ENCODE measurements around the gene GNB3.

DNA sequence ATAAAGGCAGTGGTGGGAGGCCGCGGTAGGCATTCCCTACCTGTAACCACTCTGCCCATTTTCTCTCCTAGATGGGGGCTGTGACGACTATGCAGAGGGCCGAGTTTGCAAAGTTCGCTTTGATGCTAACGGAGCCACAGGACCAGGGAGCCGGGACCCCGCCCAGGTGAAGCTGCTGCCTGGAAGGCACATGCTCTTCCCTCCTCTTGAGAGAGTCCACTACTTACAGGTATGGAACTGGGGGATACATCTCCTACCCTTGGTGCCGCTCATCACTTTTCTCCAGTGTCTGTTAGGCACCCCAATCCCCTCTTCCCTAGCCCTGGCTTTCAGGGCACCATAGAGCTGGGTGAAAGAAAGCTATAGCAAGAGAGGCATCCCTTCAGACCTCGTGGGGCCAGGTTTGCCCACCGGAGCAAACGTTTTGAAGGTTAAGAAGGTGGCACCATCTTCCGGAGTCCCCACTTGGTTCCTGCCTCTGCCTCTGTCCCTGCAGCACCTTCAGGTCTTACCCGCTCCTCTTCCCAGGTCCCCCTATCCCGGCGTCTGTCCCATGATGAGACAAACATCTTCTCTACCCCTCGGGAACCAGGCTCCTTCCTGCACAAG, 14.5 kb upstream of the GNB3 start:
- TF ChIP-seq, protein P1, sequence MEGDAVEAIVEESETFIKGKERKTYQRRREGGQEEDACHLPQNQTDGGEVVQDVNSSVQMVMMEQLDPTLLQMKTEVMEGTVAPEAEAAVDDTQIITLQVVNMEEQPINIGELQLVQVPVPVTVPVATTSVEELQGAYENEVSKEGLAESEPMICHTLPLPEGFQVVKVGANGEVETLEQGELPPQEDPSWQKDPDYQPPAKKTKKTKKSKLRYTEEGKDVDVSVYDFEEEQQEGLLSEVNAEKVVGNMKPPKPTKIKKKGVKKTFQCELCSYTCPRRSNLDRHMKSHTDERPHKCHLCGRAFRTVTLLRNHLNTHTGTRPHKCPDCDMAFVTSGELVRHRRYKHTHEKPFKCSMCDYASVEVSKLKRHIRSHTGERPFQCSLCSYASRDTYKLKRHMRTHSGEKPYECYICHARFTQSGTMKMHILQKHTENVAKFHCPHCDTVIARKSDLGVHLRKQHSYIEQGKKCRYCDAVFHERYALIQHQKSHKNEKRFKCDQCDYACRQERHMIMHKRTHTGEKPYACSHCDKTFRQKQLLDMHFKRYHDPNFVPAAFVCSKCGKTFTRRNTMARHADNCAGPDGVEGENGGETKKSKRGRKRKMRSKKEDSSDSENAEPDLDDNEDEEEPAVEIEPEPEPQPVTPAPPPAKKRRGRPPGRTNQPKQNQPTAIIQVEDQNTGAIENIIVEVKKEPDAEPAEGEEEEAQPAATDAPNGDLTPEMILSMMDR (IDR thresholded peaks at IDR 0.05; ENCODE audit: low read depth, low read length): no peak
- TF ChIP-seq EZH2phosphoT487 (IDR thresholded peaks at IDR 0.05; ENCODE audit: low read depth): no peak

All from OCI-LY3 (cell line).